ENCODE results near the gene CARM1.
"Not testable (repeated sequence)": the region's sequence is repeated elsewhere in the genome, so short reads cannot be mapped to it uniquely, and the experiment has no call there.

CARM1 gene

DNA sequence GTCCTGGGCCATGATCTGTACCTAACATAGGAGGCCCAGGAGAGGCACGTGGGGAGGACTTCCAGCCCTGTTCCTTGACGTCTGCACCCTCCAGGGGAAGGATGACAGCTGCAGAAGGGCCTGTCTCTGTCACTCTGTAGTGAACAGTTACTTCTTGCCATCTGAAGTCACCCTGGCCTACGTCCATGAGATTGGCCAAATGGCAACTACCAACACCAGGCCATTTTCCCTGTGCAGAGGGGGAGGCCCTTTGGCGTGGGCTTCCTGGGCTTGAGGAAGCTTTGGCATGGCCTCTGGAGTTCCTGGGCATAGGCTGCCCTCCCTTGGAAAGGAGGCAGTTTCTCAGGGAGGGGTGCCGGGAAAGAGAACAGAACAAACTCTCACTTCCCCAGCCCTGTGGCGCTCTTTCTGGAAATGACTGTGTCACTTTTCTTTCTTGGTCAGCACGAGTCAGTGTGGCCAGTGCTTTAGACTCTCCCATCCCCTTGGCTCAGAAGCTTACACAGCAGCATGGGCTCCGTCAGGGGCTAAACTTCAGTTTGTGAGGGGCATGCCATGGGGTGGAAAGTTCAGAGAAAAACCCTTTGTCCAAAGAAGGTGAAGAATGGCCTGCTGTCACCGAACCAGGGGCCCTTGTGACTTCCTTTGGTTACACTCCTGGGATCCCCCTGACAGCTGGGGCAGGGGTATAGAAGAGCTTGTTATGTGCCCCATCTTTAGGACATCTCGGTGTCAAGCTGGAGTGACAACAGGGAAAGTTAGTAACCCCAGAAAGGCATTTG, 5.3 kb downstream of the CARM1 start:
- no peak for DNase-seq

DNA sequence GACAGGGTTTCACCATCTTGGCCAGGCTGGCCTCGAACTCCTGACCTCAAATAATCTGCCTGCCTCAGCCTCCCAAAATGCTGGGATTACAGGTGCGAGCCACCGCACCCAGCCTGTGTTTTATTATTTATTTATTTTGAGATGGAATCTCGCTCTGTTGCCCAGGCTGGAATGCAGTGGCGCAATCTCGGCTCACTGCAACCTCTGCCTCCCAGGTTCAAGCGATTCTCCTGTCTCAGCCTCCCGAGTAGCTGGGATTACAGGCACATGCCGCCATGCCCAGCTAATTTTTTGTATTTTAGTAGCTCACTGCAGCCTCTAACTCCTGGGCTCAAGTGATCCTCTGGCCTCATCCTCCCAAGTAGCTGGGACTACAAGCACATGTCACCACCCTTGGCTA, 6.3 kb downstream of the CARM1 start:
- not testable (repeated sequence) for DNase-seq

- DNase-seq: no peak
These were observed 6.9 kb downstream of the CARM1 start for GRCh38 chr19:10878253-10878652.

DNA sequence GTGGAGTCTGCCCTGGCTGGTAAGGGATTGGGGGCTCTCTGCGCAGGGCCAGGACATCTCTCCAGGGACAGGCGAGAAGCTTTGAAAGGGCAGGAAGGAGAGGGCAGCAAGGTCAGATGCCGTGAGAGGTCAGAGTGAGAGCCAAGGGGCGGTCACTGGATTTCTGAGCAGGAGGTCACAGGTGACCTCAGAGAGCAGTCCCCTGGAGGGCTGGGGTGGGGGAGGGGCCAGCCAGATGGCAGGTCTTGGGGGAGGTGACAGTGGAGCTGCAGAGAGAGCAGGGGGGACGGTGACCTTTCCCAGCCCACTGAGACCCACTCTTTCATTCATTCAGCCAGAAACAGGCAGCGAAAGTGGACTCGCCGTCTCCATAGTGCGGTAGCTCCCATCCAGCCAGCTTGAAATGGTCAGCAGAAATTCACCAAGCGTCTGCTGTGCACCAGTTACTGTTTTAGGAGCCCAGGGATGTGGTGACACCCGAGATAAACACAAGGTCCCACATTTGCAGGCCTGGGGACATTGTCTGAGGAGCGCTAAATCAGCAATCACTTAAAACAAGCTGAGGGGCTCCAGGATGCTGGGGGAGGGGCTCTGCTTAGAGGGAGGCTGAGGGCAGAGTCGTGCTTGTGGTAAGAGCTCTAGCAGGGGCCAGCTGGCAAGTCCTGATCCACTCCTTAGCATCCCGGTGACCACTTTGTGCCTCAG, 10.2 kb downstream of the CARM1 start:
- no peak for DNase-seq

DNA sequence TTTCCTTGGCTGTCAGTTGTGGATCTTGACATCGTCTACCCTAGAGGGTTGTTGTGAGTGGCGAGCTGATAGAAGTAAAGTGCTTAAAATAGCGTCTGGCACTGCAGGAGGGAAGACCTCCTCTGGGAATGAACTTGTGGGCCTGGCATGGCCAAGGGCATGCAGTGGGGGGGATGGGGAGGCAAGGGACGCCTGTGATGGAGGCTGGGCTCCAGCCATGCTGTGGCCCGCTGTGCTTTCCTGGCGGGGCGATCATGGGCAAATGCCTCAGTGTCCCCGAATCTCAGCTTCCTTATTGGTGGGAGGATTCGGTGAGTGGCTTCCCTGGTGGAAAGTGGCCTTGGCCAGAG, 10.7 kb downstream of the CARM1 start:
- no peak for DNase-seq

DNA sequence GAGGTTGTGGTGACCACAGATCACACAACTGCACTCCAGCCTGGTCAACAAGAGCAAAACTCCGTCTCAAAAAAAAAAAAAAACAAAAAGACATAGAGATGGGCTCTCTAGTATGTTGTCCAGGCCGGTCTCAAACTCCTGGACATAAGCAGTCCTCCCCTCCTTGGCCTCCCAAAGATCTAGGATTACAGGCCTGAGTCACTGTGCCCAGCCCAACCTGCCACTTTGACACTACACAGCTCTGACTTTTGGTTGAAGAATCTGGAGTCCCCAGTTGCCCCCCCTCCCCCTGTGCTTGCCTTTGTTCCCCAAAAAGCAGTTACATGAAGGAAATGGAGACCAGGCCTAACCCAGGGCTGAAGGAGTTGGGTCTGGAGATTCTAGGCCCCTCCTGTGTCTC, 12.9 kb downstream of the CARM1 start:
- peak; percentile 43 for DNase-seq

- DNase-seq: no peak
These were observed 14.1 kb downstream of the CARM1 start for GRCh38 chr19:10885201-10886169.

DNA sequence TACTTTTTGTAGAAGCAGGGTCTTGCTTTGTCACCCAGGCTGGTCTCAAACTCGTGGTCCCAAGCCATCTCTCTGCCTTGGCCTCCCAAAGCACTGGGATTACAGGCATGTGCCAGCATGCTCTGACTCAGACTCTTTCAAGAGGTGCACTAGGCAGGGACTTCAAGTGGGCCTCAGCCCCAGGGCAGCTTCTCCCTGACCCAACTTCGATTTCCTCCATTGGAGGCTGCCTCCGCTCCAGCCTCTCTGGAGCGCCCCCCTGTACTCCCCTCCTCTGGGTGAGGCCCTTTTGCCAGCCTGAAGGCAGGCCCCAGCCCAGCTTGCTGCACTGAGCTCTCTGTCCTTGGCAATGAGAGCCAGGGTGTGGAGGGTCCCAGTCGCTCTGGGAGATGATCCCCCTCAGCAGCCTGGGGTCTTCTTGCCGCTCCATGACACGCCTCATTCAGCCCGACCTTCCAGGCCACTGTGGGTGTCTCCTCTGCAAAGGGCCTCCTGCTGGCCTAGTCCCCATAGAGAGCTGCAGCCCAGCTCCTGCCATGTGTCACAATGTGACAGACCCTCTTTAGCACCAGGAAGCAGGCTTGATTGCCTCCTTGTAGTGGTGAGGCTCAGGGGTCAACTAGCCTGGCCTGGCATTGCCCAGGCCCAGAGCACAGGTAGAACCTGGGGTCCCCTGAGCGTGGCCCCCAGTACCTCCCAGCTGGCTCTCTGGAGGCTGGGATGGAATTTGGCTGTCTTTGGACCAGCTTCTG, 16.4 kb downstream of the CARM1 start:
- no peak for DNase-seq

DNA sequence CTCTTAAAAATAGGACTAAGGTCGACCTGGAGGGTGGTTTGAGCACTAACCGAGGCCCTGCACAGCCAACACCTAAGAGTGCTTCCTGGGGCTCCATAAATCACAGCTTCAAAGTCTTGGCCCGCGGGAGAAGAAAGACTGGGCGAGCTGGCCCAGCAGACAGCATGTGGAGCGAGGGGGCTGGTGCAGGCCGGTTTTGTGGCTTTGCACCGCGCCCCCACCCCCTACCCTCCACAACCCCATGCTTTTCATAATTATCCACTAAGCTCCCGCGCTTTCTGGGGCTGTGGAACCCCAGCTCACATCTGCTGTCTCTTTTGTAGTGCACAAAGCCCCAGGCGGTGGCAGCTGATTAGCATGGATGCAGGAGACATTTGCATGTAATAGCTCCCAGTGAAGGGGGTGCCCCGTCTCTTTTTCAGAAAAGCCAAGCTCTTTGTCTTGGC, 17.1 kb downstream of the CARM1 start:
- no peak for DNase-seq

DNA sequence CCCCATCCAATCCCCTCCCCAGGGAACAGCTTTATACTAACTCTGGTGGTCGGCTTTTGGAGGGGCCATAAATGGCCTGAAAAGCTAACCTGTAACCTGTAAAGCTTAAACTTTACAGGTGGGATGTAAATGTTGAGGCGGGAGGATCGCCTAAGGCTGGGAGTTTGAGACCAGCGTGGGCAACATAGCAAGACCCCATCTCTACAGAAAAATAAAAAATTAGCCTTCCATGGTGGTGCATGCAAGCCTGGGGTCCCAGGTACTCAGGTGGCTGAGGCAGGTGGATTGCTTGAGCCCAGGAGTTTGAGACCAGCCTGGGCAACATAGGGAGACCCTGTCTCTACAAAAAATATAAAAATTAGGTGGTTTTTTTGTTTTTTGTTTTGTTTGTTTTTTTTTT, 18.5 kb downstream of the CARM1 start:
- DNase-seq: no peak

- no peak for DNase-seq
These were observed 20.2 kb downstream of the CARM1 start for GRCh38 chr19:10891405-10892086.

DNA sequence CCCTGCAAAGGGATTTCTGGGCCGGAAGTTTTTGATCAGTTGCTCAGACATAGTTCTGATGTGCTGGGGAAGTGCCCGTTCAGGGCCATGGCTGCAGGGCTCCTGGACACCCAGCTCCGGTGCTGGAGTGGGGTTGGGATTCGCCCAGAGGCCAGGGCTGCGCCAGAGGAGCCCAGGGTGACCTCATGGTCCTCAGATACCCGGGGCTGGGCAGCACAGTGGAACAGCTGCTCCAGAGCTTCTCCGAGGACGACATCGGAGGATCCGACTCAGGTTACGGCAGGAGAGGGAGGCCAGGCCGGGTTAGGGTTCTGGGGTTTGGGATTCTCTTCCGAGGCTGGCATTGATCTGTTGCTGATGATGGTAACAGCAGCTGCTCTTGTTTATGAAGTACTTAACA, 20.9 kb downstream of the CARM1 start:
- DNase-seq: no peak

DNA sequence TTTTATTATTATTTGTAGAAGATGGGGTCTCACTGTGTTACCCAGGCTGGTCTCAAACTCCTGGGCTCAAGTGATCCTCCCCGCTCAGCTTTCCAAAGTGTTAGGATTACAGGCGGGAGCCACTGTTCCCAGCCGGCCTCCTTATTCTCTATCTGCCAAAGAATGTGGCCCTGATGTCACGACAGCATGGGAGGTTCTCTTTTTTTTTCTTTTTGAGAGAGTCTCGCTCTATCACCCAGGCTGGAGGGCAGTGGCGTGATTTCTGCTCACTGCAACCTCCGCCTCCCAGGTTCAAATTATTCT, 23.5 kb downstream of the CARM1 start:
- DNase-seq: no peak

GRCh38 chr19:10895363-10895762, 24.0 kb downstream of the CARM1 start:
- DNase-seq: no peak

GRCh38 chr19:10895920-10896319, 24.6 kb downstream of the CARM1 start:
- DNase-seq: no peak

GRCh38 chr19:10896851-10897526, 25.6 kb downstream of the CARM1 start:
- peak; percentile 73 for DNase-seq

DNA sequence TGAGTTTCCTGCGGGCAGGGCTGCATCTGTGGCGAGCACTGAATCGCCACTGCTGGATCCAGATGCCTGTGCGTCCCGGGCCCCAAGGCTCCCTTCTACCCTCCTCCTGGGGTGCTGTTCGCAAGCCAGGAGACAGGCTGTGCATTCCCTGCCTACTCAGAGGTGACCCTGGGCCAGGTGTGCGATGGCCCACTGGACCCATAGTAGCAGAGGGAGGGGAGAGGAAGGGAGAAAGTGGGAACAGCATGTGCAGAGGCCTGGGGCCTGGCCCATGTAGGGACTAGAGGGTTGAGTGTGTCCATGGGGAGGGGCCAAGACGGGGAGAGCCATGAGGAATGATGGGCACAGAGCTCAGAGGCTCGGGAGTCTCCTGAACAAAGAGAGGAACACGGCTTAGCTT, 27.3 kb downstream of the CARM1 start:
- no peak for DNase-seq

GRCh38 chr19:10899151-10899653, 27.8 kb downstream of the CARM1 start:
- peak; percentile 98 for DNase-seq

GRCh38 chr19:10907925-10908324, 36.6 kb downstream of the CARM1 start:
- no peak for DNase-seq

DNA sequence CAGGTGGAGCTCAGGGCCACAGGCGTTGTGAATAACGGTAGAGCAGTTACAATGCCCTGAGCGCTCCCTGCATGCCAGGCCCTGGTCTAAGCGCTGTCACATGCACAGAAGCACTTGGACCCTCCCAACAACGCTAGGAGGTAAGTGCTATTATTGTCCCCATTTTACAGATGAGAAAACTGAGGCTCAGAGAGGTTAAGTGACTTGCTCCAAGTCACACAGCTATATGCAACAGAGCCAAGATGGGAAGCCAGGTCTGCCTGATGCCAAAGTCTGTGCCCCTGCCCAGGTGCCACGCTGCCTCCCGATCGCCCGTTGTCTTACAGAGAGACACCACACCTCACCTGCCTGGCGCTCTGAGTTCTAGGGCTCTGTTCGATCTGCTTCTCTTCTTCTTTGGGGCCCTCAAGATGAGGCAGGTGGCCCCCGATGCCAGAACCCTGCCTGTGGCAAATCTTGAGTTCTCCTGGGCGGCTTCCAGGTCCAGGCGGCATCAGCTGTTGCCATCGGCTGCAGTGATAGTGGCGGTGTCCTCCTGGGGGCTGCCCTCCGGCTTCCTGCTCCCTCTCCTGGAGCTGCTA, 37.1 kb downstream of the CARM1 start:
- DNase-seq: no peak

Data from hematopoietic multipotent progenitor cell treated with erythropoietin and hydrocortisone succinate and interleukin-3 and kit ligand, for 6 days (in vitro differentiated cells).